Pancreas (tissue), 10 donors: Measurements from ENCODE around the gene GALNT17. TPM values are rescaled to one million over a fixed set of nuclear protein-coding genes. Genes with fewer than 3 reads are reported as not detected.

Source experiments
- ATAC-seq, 4 donors: fragments of 200-7000 bp; cut with Tn5 transposase; one replicate each; pipeline versions ENCODE4 v1.8.0 to v1.9.1; 2020; ENCODE audit warnings: mild to moderate bottlenecking in 4 of 4, moderate library complexity in 4 of 4
- DNase-seq, 6 donors: peaks; one replicate each; pipeline ENCODE4 v3.0.0-alpha.2; 2020
- FAIRE-seq: peaks from 2 replicates; lab custom pipeline; 2012; peaks lifted over from hg19 to GRCh38; lab: Jason Lieb, UNC
- H3K27ac ChIP-seq, 4 donors: fragments of 200-600 bp; sonication (generic); 1 replicate in 3 of 4; 2 replicates in 1 of 4; pipeline versions ENCODE4 v1.5.0 to v1.8.0; 2020
- H3K27me3 ChIP-seq, 4 donors: fragments of 200-600 bp; one replicate each; pipeline ENCODE4 v1.8.0; 2021
- H3K36me3 ChIP-seq, 3 donors: fragments of 200-600 bp; sonication (generic) in 1 of 3; one replicate each; pipeline versions ENCODE4 v1.5.0 to v1.8.0; 2020 to 2021
- H3K4me1 ChIP-seq, 3 donors: fragments of 200-600 bp; one replicate each; pipeline ENCODE4 v1.8.0; 2021
- H3K4me3 ChIP-seq, 4 donors: fragments of 200-600 bp; sonication (generic) in 2 of 4; one replicate each; pipeline versions ENCODE4 v1.5.0 to v1.8.0; 2020 to 2021
- H3K9me3 ChIP-seq, 4 donors: fragments of 200-600 bp; one replicate each; pipeline ENCODE4 v1.8.0; 2021
- CTCF ChIP-seq, 4 donors: fragments of 200-600 bp; sonication (generic) in 3 of 4; IDR thresholded peaks; one replicate each; pipeline versions ENCODE4 v1.5.0 to v1.8.0; 2021; ENCODE audit warnings: antibody characterized with exemption in 4 of 4
- WGBS, 2 donors: extraction: QIAGEN DNeasy Blood & Tissue Kit; methylation state at CpG; one replicate each; pipeline ENCODE4 v1.1.7; 2013; 5-methylcytosine and 5-hydroxymethylcytosine counted together
- intact Hi-C, 3 donors: fragments of 100-400 bp; cut with DNase I; formaldehyde crosslinking; loops; one replicate each; pipeline versions ENCODE4 v1.11.1 to v1.14.2; 2022
- polyA plus RNA-seq, 2 donors: library from polyadenylated mRNA; stranded (reverse); fragments of 200-250 nt; gene quantifications; one replicate each; pipeline ENCODE4 v1.2.3, GENCODE V29; 2013
- total RNA-seq, 6 donors: library from RNA; stranded (reverse); fragmentation: NEBNext Ultra II Directional in 4 of 6; extraction: Animal tissue kit (Norgen Biotek cat#: 25700) in 4 of 6; gene quantifications; one replicate each; pipeline versions ENCODE4 v1.2.1 to v1.2.4, GENCODE V29; 2021 to 2023
- donor health status: healthy with polysubstance abuse.
- donor health status: DM: no; HTN: no; CAD: no; lungs with moderate emphysema.
- donor health status: DM: no; HTN: no; CAD: no.
- donor health status: control.
- donor health status: control.
- donor health status: Bipolar disorder and iron deficiency.
- donor health status: DM: yes; HTN: yes; CAD: no.
- donor health status: DM: no; HTN: no; CAD: no.
- donor health status: DM: no; HTN: no; CAD: no.
- donor health status: DM: yes; HTN: yes; CAD: no.

The GALNT17 gene
- total and polyA plus RNA-seq, 8 donors: 0.70 to 4.6 (median 2.9) TPM

- Histone ChIP-seq H3K27me3 (no peaks in the 10 kb centered on the region), H3K36me3 (no peaks in the 10 kb centered on the region), H3K4me1 (no peaks in the 10 kb centered on the region), H3K27ac (no peak overlapping the region), H3K4me3 (no peak overlapping the region), H3K9me3 (no peaks in the 10 kb centered on the region)
- intact Hi-C loops: no loop called here
- FAIRE-seq (no peak), ATAC-seq (no peak), DNase-seq (no peak)
- TF ChIP-seq CTCF (IDR thresholded peaks at IDR 0.05): no peak
- WGBS, 2 donors: 85 to 88% methylated on average over 8 of the region's 8 CpGs
Observed at GRCh38 chr7:71652510-71652909, 520.6 kb downstream of the GALNT17 start.

- H3K27me3 ChIP-seq: no peaks in the 10 kb centered on the region
- TF ChIP-seq CTCF (IDR thresholded peaks at IDR 0.05): no peak
- ATAC-seq (no peak), DNase-seq (no peak), FAIRE-seq (no peak)
- no peak overlapping the region for H3K4me3 ChIP-seq
- H3K9me3 ChIP-seq: no peaks in the 10 kb centered on the region
- intact Hi-C loops: no loop called here
- 90 to 100% methylated on average over 1 of the region's 1 CpG for WGBS, 2 donors
- H3K36me3 ChIP-seq: no peaks in the 10 kb centered on the region
- H3K4me1 ChIP-seq: no peaks in the 10 kb centered on the region
- no peak overlapping the region for H3K27ac ChIP-seq
Observed at GRCh38 chr7:71657386-71657785, 525.4 kb downstream of the GALNT17 start.

- DNase-seq (no peak), ATAC-seq (no peak), FAIRE-seq (no peak)
- Histone ChIP-seq H3K9me3 (no peaks in the 10 kb centered on the region), H3K4me1 (no peaks in the 10 kb centered on the region), H3K27me3 (no peaks in the 10 kb centered on the region), H3K4me3 (no peak overlapping the region), H3K27ac (no peak overlapping the region), H3K36me3 (no peaks in the 10 kb centered on the region)
- intact Hi-C loops: no loop called here
- 96 to 100% methylated on average over 2 of the region's 2 CpGs for WGBS, 2 donors
- TF ChIP-seq CTCF (IDR thresholded peaks at IDR 0.05): no peak
Observed at GRCh38 chr7:71659622-71660021, 527.7 kb downstream of the GALNT17 start.

- intact Hi-C loops: no loop called here
- no peak overlapping the region for H3K27ac ChIP-seq
- no peaks in the 10 kb centered on the region for H3K27me3 ChIP-seq
- no peaks in the 10 kb centered on the region for H3K36me3 ChIP-seq
- no peaks in the 10 kb centered on the region for H3K9me3 ChIP-seq
- ATAC-seq (no peak), DNase-seq (no peak), FAIRE-seq (no peak)
- 97 to 100% methylated on average over 1 of the region's 1 CpG for WGBS, 2 donors
- TF ChIP-seq CTCF (IDR thresholded peaks at IDR 0.05): no peak
- no peaks in the 10 kb centered on the region for H3K4me1 ChIP-seq
- H3K4me3 ChIP-seq: no peak overlapping the region
Observed at GRCh38 chr7:71661671-71662224, 529.8 kb downstream of the GALNT17 start.

GRCh38 chr7:71665716-71666115 is 533.8 kb downstream of the GALNT17 start:
- FAIRE-seq: no peak
- no peaks in the 10 kb centered on the region for H3K9me3 ChIP-seq
- no peak overlapping the region for H3K4me3 ChIP-seq
- H3K36me3 ChIP-seq: no peaks in the 10 kb centered on the region
- no peak for ATAC-seq
- H3K27ac ChIP-seq: no peak overlapping the region
- 95 to 99% methylated on average over 3 of the region's 3 CpGs for WGBS, 2 donors
- TF ChIP-seq CTCF (IDR thresholded peaks at IDR 0.05): no peak
- no peak for DNase-seq
- H3K27me3 ChIP-seq: no peaks in the 10 kb centered on the region
- intact Hi-C loops: no loop called here
- no peaks in the 10 kb centered on the region for H3K4me1 ChIP-seq
